ENCODE data around the gene DSCAML1. TPM values are rescaled to one million over a fixed set of nuclear protein-coding genes. Genes with fewer than 3 reads are reported as not detected.
A peak's percentile ranks its signal among the peaks of the same experiment; 100 is the strongest.

The DSCAML1 gene
- total and polyA plus RNA-seq, 9 of the 15 experiments (the other 6 are each of a cell fraction or from before 2014, with no cell fraction given) = not detected

GRCh38 chr11:117385471-117385870 is 411.5 kb downstream of the DSCAML1 start (continued):
- no peak for TF ChIP-seq ZNF592 (IDR thresholded peaks at IDR 0.05)

- H3K9me1 ChIP-seq (ENCODE audit: control insufficient read depth, insufficient read depth, low read length) = no peaks in the 10 kb centered on the region
- H2AFZ ChIP-seq (ENCODE audit: low read depth, low read length) = no peak overlapping the region
- DNase-seq (ENCODE audit: extremely low read depth in 1 of 4, low spot score in 3 of 4) = no peak
- H4K20me1 ChIP-seq (replicated peaks; ENCODE audit: control insufficient read depth, insufficient read depth, low read length) = no peaks in the 10 kb centered on the region; the same call in 1 of the 2 replicates
- intact Hi-C loops (cut with micrococcal nuclease) (no loop called here), in situ Hi-C loops (cut with MboI) (no loop called here)
- ATAC-seq = no peak
- H3K4me3 ChIP-seq = no peak overlapping the region
- ChIA-PET POLR2A (interaction anchor here (1.1 kb wide), 1 partner anchor 9 kb away, joined by 3 read pairs; no protein-coding TSS in a partner anchor), CTCF (ENCODE audit: low intra/inter-chr PET ratio) (no interaction called here)
- no peaks in the 10 kb centered on the region for H3K27me3 ChIP-seq (ENCODE audit: control insufficient read depth in 2 of 2, insufficient read depth in 2 of 2, low read length in 2 of 2)
- H3K9ac ChIP-seq (ENCODE audit: insufficient read depth in 1 of 2, low read depth in 2 of 2, low read length in 2 of 2) = no peak overlapping the region
- TF ChIP-seq TFE3 (CRISPR knock-in tag; IDR thresholded peaks at IDR 0.05) (no peak), C11orf30 (IDR thresholded peaks at IDR 0.05; ENCODE audit: low read depth) (no peak), ZNF398 (CRISPR knock-in tag; IDR thresholded peaks at IDR 0.05) (no peak), BHLHE40 (IDR thresholded peaks at IDR 0.05; ENCODE audit: low read length) (peak; percentile 70), FOSL1 (tag; conservative IDR thresholded peaks at IDR 0.05) (0 out of 2 replicates have a peak, but pooled peaks have one; percentile 38)
- 28% methylated on average over 1 of the region's 1 CpG for WGBS (ENCODE audit: insufficient coverage, low coverage, missing lambda C conversion rate)
- no peaks in the 10 kb centered on the region for H3K79me2 ChIP-seq (ENCODE audit: control insufficient read depth, insufficient read depth, low read length)
- H3K36me3 ChIP-seq (ENCODE audit: control insufficient read depth, insufficient read depth, low read length) = no peaks in the 10 kb centered on the region
- no peak overlapping the region for H3K4me2 ChIP-seq (ENCODE audit: insufficient read depth, low read length)
- no peak for FAIRE-seq
- no peak overlapping the region for H3K27ac ChIP-seq (ENCODE audit: extremely low read depth, low read depth, low read length)
- BruUV-seq (replicated peaks) = no TSS peak
- no peaks in the 10 kb centered on the region for H3K9me3 ChIP-seq (replicated peaks; ENCODE audit: control insufficient read depth, insufficient read depth, low read depth, low read length)
- no peaks in the 10 kb centered on the region for H3K4me1 ChIP-seq (replicated peaks in 1 of 2; ENCODE audit: control insufficient read depth in 2 of 2, insufficient read depth in 2 of 2, low read length in 2 of 2)
Measured at GRCh38 chr11:117384045-117384444, 413.0 kb downstream of the DSCAML1 start.

Data from K562 (cell line).